H1 (cell line): ENCODE measurements around the gene TRIM7. TPM values are rescaled to one million over a fixed set of nuclear protein-coding genes. Genes with fewer than 3 reads are reported as not detected.

ENCODE experiments used
- CBX5 ChIP-seq: fragments of 300-800, 300-1000 bp; sonication (generic); IDR thresholded peaks from 2 replicates; pipeline ENCODE4 v1.7.1; 2016; ENCODE audit warnings: antibody characterized with exemption, low read length, low read depth
- CBX8 ChIP-seq: fragments of 300-800, 300-1000 bp; sonication (generic); IDR thresholded peaks from 2 replicates; pipeline ENCODE4 v1.7.1; 2016; ENCODE audit warnings: low read depth, low read length, borderline replicate concordance
- KDM4A ChIP-seq: IDR thresholded peaks from one replicate; pipeline ENCODE4 v1.7.1; 2012; ENCODE audit warnings: low read depth, mild to moderate bottlenecking, moderate library complexity, low read length, inconsistent platforms; ENCODE audit not compliant: severe bottlenecking
- KDM5A ChIP-seq: fragments of 200-600 bp; IDR thresholded peaks from 2 replicates; pipeline ENCODE4 v1.7.1; 2012; ENCODE audit warnings: mild to moderate bottlenecking, low read length, inconsistent platforms, mixed read lengths
- POLR2AphosphoS5 ChIP-seq: IDR thresholded peaks from 2 replicates; pipeline ENCODE4 v1.6.1; 2011; ENCODE audit warnings: low read depth, low read length
- RAD21 ChIP-seq, 2 experiments: IDR thresholded peaks in 1 of 2; conservative IDR thresholded peaks in 1 of 2; 2 replicates each; pipeline ENCODE4 v1.6.1; 2011; ENCODE audit warnings: low read depth in 2 of 2, low read length in 2 of 2, improper control_type of control experiment in 1 of 2, inconsistent platforms in 1 of 2, mild to moderate bottlenecking in 1 of 2, moderate library complexity in 1 of 2
- polyA plus RNA-seq, 7 experiments: library from polyadenylated mRNA; depleted of rRNA in 3 of 7; stranded (reverse) in 5 of 7; unstranded in 2 of 7; fragments of >200 nt in 5 of 7; fragments of 200-250 nt in 2 of 7; gene quantifications; 1 replicate in 5 of 7; 2 replicates in 1 of 7; 4 replicates in 1 of 7; pipeline versions ENCODE4 v1.2.1 to v1.2.3, GENCODE V29; 2011 to 2013; ENCODE audit warnings: missing spikeins in 2 of 7, mixed read lengths in 2 of 7
- total RNA-seq: library from RNA; stranded (reverse); fragmentation: NEBNext Ultra II Directional; extraction: Animal tissue kit (Norgen Biotek cat#: 25700); gene quantifications from 2 replicates; pipeline ENCODE4 v1.2.1, GENCODE V29; 2021

TRIM7 gene
- total and polyA plus RNA-seq, 2 of the 8 experiments (the other 6 are each of a cell fraction or from before 2014, with no cell fraction given): 0.36 to 0.47 TPM

DNA sequence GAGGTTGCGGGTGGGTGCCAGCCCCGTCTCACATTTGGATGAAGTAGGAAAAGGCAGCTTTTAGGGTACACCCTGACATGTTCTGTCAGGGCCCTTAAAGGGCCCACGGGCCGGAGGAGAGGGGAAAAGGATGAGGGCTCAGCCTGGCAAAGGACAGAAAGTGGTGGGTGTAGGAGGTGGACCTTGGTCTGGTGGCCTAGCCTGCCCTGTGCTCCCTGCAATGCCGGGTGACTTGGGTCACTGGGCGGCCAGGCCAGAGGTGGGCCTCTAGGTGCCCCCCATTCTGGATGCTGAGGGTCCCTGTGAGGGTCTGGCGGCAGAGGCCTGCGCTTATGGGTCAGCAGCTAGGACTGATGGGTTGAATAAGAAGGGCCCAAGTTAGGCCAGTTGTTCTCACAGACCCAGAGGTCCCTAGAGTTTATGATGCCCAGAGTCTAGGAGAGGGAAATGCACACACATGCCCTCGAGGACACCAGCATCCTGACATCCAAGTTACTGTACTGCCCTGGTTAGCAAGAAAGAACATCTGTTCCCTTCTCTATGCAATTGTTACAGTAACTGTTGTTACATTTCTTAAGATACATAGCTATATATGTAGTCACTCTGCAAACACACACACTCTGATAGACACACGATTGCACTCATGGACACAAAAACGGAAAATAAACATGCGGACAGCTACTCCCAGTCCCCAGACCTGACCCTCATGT is 12.5 kb downstream of the TRIM7 start (continued):
- TF ChIP-seq CBX8 (no peak), KDM5A (no peak), KDM4A (no peak), CBX5 (no peak), POLR2AphosphoS5 (no peak), RAD21 (IDR thresholded peaks at IDR 0.05 in 1 of 2, conservative IDR thresholded peaks at IDR 0.05 in 1 of 2; ENCODE audit: low read depth in 2 of 2, low read length in 2 of 2) (no peak)
